H1 (cell line): ENCODE measurements around the gene HELT. TPM values are rescaled to one million over a fixed set of nuclear protein-coding genes. Genes with fewer than 3 reads are reported as not detected.

ENCODE experiments used
- CTCF ChIA-PET: fragments of 300-600 bp; sonication (Branson Sonifier 250); formaldehyde crosslinking; loops from one replicate; lab custom pipeline; 2021; ENCODE audit not compliant: partially characterized antibody; lab: Charles Lee
- POLR2A ChIA-PET: fragments of 300-600 bp; sonication (Branson Sonifier 250); formaldehyde crosslinking; loops from one replicate; lab custom pipeline; 2021; ENCODE audit warnings: inconsistent platforms; ENCODE audit not compliant: partially characterized antibody; lab: Charles Lee
- DNase-seq, 2 experiments: peaks; one replicate each; pipeline versions ENCODE4 v3.0.0 to v3.0.0-alpha.2; 2010 to 2022; ENCODE audit warnings: low spot score in 2 of 2, low read depth in 1 of 2, mixed read lengths in 1 of 2
- FAIRE-seq: peaks from 2 replicates; lab custom pipeline; 2011; peaks lifted over from hg19 to GRCh38; lab: Jason Lieb, UNC
- H2AFZ ChIP-seq: 2 replicates; pipeline ENCODE4 v1.8.1; 2012; ENCODE audit warnings: low read length, inconsistent platforms
- H2AK5ac ChIP-seq: 2 replicates; pipeline ENCODE4 v1.6.1; 2013; ENCODE audit warnings: low read depth, low read length
- H2BK120ac ChIP-seq: replicated peaks from 2 replicates; pipeline ENCODE3; 2013; ENCODE audit warnings: low read depth, low read length, inconsistent platforms
- H2BK12ac ChIP-seq: 2 replicates; pipeline ENCODE4 v1.6.1; 2013; ENCODE audit warnings: low read depth, low read length
- H2BK15ac ChIP-seq: 2 replicates; pipeline ENCODE4 v1.6.1; 2013; ENCODE audit warnings: low read length
- H2BK20ac ChIP-seq: 2 replicates; pipeline ENCODE4 v1.6.1; 2013; ENCODE audit warnings: low read length
- H2BK5ac ChIP-seq: 2 replicates; pipeline ENCODE4 v1.6.1; 2013; ENCODE audit warnings: low read depth, low read length
- H3K14ac ChIP-seq: 2 replicates; pipeline ENCODE4 v1.6.1; 2013; ENCODE audit warnings: inconsistent platforms; ENCODE audit not compliant: insufficient read length
- H3K18ac ChIP-seq: 2 replicates; pipeline ENCODE4 v1.6.1; 2013; ENCODE audit warnings: low read length; ENCODE audit errors: extremely low read depth
- H3K23ac ChIP-seq: 2 replicates; pipeline ENCODE4 v1.6.1; 2013; ENCODE audit warnings: inconsistent platforms; ENCODE audit not compliant: insufficient read length
- H3K23me2 ChIP-seq: 2 replicates; pipeline ENCODE4 v1.6.1; 2013; ENCODE audit warnings: low read depth, low read length
- H3K27ac ChIP-seq: 2 replicates; pipeline ENCODE4 v1.6.1; 2011; ENCODE audit warnings: low read depth, low read length, inconsistent platforms
- H3K27me3 ChIP-seq, 4 experiments: replicated peaks in 1 of 4; 1 replicate in 1 of 4; 2 replicates in 3 of 4; pipeline versions ENCODE4 v1.6.1 to v1.8.1; 2011 to 2013; ENCODE audit warnings: low read length in 3 of 4, mild to moderate bottlenecking in 3 of 4, inconsistent platforms in 2 of 4, mixed read lengths in 2 of 4, moderate library complexity in 1 of 4; ENCODE audit not compliant: control insufficient read depth in 3 of 4, insufficient read depth in 3 of 4; ENCODE audit errors: extremely low read depth in 1 of 4
- H3K36me3 ChIP-seq, 4 experiments: 2 replicates each; pipeline versions ENCODE4 v1.6.1 to v1.8.1; 2011 to 2013; ENCODE audit warnings: mild to moderate bottlenecking in 4 of 4, low read length in 3 of 4, moderate library complexity in 2 of 4, control low read depth in 1 of 4, inconsistent platforms in 1 of 4; ENCODE audit not compliant: insufficient read depth in 4 of 4, control insufficient read depth in 2 of 4
- H3K4ac ChIP-seq: replicated peaks from 2 replicates; pipeline ENCODE3; 2013; ENCODE audit warnings: low read length, low read depth, mixed read lengths, inconsistent platforms; ENCODE audit not compliant: insufficient read length
- H3K4me1 ChIP-seq, 4 experiments: replicated peaks in 1 of 4; 1 replicate in 1 of 4; 2 replicates in 3 of 4; pipeline versions ENCODE4 v1.6.1 to v1.8.1; 2011 to 2013; ENCODE audit warnings: low read length in 3 of 4, inconsistent platforms in 2 of 4, mixed read lengths in 1 of 4; ENCODE audit not compliant: insufficient read depth in 4 of 4, control insufficient read depth in 3 of 4
- H3K4me2 ChIP-seq, 2 experiments: 2 replicates each; pipeline versions ENCODE4 v1.6.1 to v1.8.1; 2011 to 2013; ENCODE audit warnings: low read depth in 2 of 2, low read length in 2 of 2, control low read depth in 1 of 2, inconsistent platforms in 1 of 2, mild to moderate bottlenecking in 1 of 2; ENCODE audit not compliant: insufficient read depth in 1 of 2
- H3K4me3 ChIP-seq, 4 experiments: fragments of 200-600, 300-600 bp in 1 of 4; sonication (generic), shearing (Covaris generic), sonication (Bioruptor Twin) in 1 of 4; 2 replicates each; pipeline versions ENCODE4 v1.5.1 to v1.8.1; 2011 to 2016; ENCODE audit warnings: low read length in 4 of 4, low read depth in 3 of 4, control low read depth in 2 of 4, inconsistent platforms in 2 of 4, mild to moderate bottlenecking in 2 of 4, mixed read lengths in 1 of 4, moderate library complexity in 1 of 4; ENCODE audit not compliant: insufficient read depth in 2 of 4; ENCODE audit errors: extremely low read depth in 1 of 4
- H3K56ac ChIP-seq: replicated peaks from 2 replicates; pipeline ENCODE3; 2013; ENCODE audit warnings: low read depth, mild to moderate bottlenecking, mixed read lengths, low read length, inconsistent platforms; ENCODE audit not compliant: insufficient read length
- H3K79me1 ChIP-seq: 2 replicates; pipeline ENCODE4 v1.6.1; 2013; ENCODE audit warnings: low read depth, low read length, control low read depth
- H3K79me2 ChIP-seq, 2 experiments: 2 replicates each; pipeline versions ENCODE4 v1.6.1 to v1.8.1; 2012 to 2013; ENCODE audit warnings: low read length in 2 of 2, mild to moderate bottlenecking in 2 of 2, inconsistent platforms in 1 of 2; ENCODE audit not compliant: insufficient read depth in 2 of 2, control insufficient read depth in 1 of 2
- H3K9ac ChIP-seq, 4 experiments: replicated peaks in 1 of 4; 1 replicate in 1 of 4; 2 replicates in 3 of 4; pipeline versions ENCODE4 v1.6.1 to v1.8.1; 2011 to 2013; ENCODE audit warnings: low read depth in 3 of 4, low read length in 3 of 4, control low read depth in 2 of 4, mild to moderate bottlenecking in 2 of 4, moderate library complexity in 2 of 4, inconsistent platforms in 1 of 4; ENCODE audit errors: extremely low read depth in 1 of 4
- H3K9me3 ChIP-seq, 2 experiments: 2 replicates each; pipeline versions ENCODE4 v1.6.1 to v1.8.1; 2012 to 2013; ENCODE audit warnings: mild to moderate bottlenecking in 2 of 2, moderate library complexity in 2 of 2, control low read depth in 1 of 2, inconsistent platforms in 1 of 2, low read depth in 1 of 2, low read length in 1 of 2, mixed read lengths in 1 of 2; ENCODE audit not compliant: insufficient read depth in 2 of 2
- H4K20me1 ChIP-seq, 2 experiments: replicated peaks in 1 of 2; 2 replicates each; pipeline versions ENCODE3 to v1.8.1; 2011 to 2013; ENCODE audit warnings: inconsistent platforms in 2 of 2, low read length in 2 of 2, mild to moderate bottlenecking in 1 of 2; ENCODE audit not compliant: insufficient read depth in 2 of 2, control insufficient read depth in 1 of 2
- H4K5ac ChIP-seq: 2 replicates; pipeline ENCODE4 v1.6.1; 2013; ENCODE audit warnings: low read length, low read depth, mixed read lengths, inconsistent platforms; ENCODE audit not compliant: insufficient read length
- H4K8ac ChIP-seq: 2 replicates; pipeline ENCODE4 v1.8.0; 2013; ENCODE audit warnings: mild to moderate bottlenecking, moderate library complexity, low read length, inconsistent platforms; ENCODE audit not compliant: insufficient read depth; ENCODE audit errors: extremely low read depth
- H4K91ac ChIP-seq: replicated peaks from 2 replicates; pipeline ENCODE3; 2013; ENCODE audit warnings: low read length, mixed read lengths, inconsistent platforms; ENCODE audit not compliant: insufficient read length
- ASH2L ChIP-seq: fragments of 200-600, 300-600 bp; sonication (generic); IDR thresholded peaks from one replicate; pipeline ENCODE4 v1.7.1; 2017; ENCODE audit warnings: low read length
- CBX5 ChIP-seq: fragments of 300-800, 300-1000 bp; sonication (generic); IDR thresholded peaks from 2 replicates; pipeline ENCODE4 v1.7.1; 2016; ENCODE audit warnings: antibody characterized with exemption, low read length, low read depth
- CEBPB ChIP-seq: IDR thresholded peaks from 2 replicates; pipeline ENCODE4 v1.6.1; 2012; ENCODE audit warnings: low read depth, low read length
- CHD2 ChIP-seq: IDR thresholded peaks from 2 replicates; pipeline ENCODE4 v1.6.1; 2012; ENCODE audit warnings: low read length, improper control_type of control experiment
- CTCF ChIP-seq, 3 experiments: IDR thresholded peaks; 1 replicate in 2 of 3; 2 replicates in 1 of 3; pipeline versions ENCODE4 v1.5.1 to v1.6.1; 2011; ENCODE audit warnings: low read length in 3 of 3, mild to moderate bottlenecking in 3 of 3, inconsistent platforms in 2 of 3, low read depth in 1 of 3, moderate library complexity in 1 of 3; ENCODE audit not compliant: insufficient read depth in 1 of 3; ENCODE audit errors: control extremely low read depth in 1 of 3
- NANOG ChIP-seq: IDR thresholded peaks from 2 replicates; pipeline ENCODE4 v1.6.1; 2011; ENCODE audit warnings: low read length, low read depth, mild to moderate bottlenecking, inconsistent platforms; ENCODE audit not compliant: insufficient read depth, poor library complexity, severe bottlenecking
- POLR2AphosphoS5 ChIP-seq: IDR thresholded peaks from 2 replicates; pipeline ENCODE4 v1.6.1; 2011; ENCODE audit warnings: low read depth, low read length
- SP4 ChIP-seq: IDR thresholded peaks from 2 replicates; pipeline ENCODE4 v1.6.1; 2012; ENCODE audit warnings: low read length, inconsistent platforms
- SUZ12 ChIP-seq: fragments of 200-600 bp; sonication (generic); IDR thresholded peaks from 2 replicates; pipeline ENCODE4 v1.6.1; 2012; ENCODE audit warnings: mild to moderate bottlenecking, inconsistent platforms, low read length, moderate library complexity, mixed read lengths
- TAF7 ChIP-seq: optimal IDR thresholded peaks from 2 replicates; pipeline ENCODE3; 2011; ENCODE audit warnings: low read depth, mild to moderate bottlenecking, inconsistent platforms, low read length, moderate library complexity, borderline replicate concordance
- WGBS, 2 experiments: shearing (Covaris generic) in 1 of 2; methylation state at CpG; one replicate each; pipeline versions ENCODE4 v1.1.6 to v1.1.7; 2013 to 2015; ENCODE audit warnings: low lambda C conversion rate in 2 of 2, mixed read lengths in 2 of 2, inconsistent platforms in 1 of 2, low coverage in 1 of 2, missing lambda C conversion rate in 1 of 2; ENCODE audit not compliant: insufficient replicate concordance in 2 of 2, insufficient coverage in 1 of 2, insufficient read length in 1 of 2; ENCODE audit errors: extremely low coverage in 1 of 2, missing lambda C conversion rate in 1 of 2; 5-methylcytosine and 5-hydroxymethylcytosine counted together
- polyA plus RNA-seq, 7 experiments: library from polyadenylated mRNA; depleted of rRNA in 3 of 7; stranded (reverse) in 5 of 7; unstranded in 2 of 7; fragments of >200 nt in 5 of 7; fragments of 200-250 nt in 2 of 7; gene quantifications; 1 replicate in 5 of 7; 2 replicates in 1 of 7; 4 replicates in 1 of 7; pipeline versions ENCODE4 v1.2.1 to v1.2.3, GENCODE V29; 2011 to 2013; ENCODE audit warnings: missing spikeins in 2 of 7, mixed read lengths in 2 of 7
- total RNA-seq: library from RNA; stranded (reverse); fragmentation: NEBNext Ultra II Directional; extraction: Animal tissue kit (Norgen Biotek cat#: 25700); gene quantifications from 2 replicates; pipeline ENCODE4 v1.2.1, GENCODE V29; 2021
- TF ChIP-seq, protein P1 (sequence below): IDR thresholded peaks from 2 replicates; pipeline ENCODE4 v1.6.1; 2011; ENCODE audit warnings: low read depth, mild to moderate bottlenecking, low read length; ENCODE audit not compliant: insufficient read depth

The HELT gene
- total and polyA plus RNA-seq, 2 of the 8 experiments (the other 6 are each of a cell fraction or from before 2014, with no cell fraction given) = 0.32 to 0.35 TPM

GRCh38 chr4:185002784-185003183, 15.5 kb upstream of the HELT start:
- no peak overlapping the region for H2BK15ac ChIP-seq
- ChIA-PET POLR2A (no interaction called here), CTCF (interaction anchor here (0.7 kb wide), 2 partner anchors 133 to 181 kb away, joined by 3 read pairs; no protein-coding TSS in a partner anchor)
- H2BK20ac ChIP-seq = no peak overlapping the region
- no peak overlapping the region for H3K4me2 ChIP-seq
- no peak overlapping the region for H3K23ac ChIP-seq
- 96% methylated on average over 9 of the region's 11 CpGs; no CpG with 5 or more reads in 1 of the 2 experiments for WGBS, 2 experiments
- no peak overlapping the region for H3K9ac ChIP-seq
- no peak overlapping the region for H3K56ac ChIP-seq
- H2BK5ac ChIP-seq = no peak overlapping the region
- FAIRE-seq (no peak), DNase-seq (no peak)
- no peaks in the 10 kb centered on the region for H4K20me1 ChIP-seq
- H3K23me2 ChIP-seq = peaks cover 5% of the 10 kb centered on the region; the same call in 1 of the 2 replicates
- H3K4ac ChIP-seq = no peak overlapping the region
- H2BK12ac ChIP-seq = no peak overlapping the region
- no peak overlapping the region for H3K14ac ChIP-seq
- H3K27me3 ChIP-seq = peaks cover 0 to 16% (median 14%) of the 10 kb centered on the region in 4 experiments; a peak in 6 of 7 replicates
- no peak overlapping the region for H3K27ac ChIP-seq
- H3K79me2 ChIP-seq = no peaks in the 10 kb centered on the region
- no peaks in the 10 kb centered on the region for H3K79me1 ChIP-seq
- no peak overlapping the region for H2AFZ ChIP-seq
- no peaks in the 10 kb centered on the region for H3K9me3 ChIP-seq
- no peak overlapping the region for H4K8ac ChIP-seq
- no peak overlapping the region for H3K4me3 ChIP-seq
- no peaks in the 10 kb centered on the region for H3K36me3 ChIP-seq
- H3K4me1 ChIP-seq = peaks cover 0 to 9% (median 5%) of the 10 kb centered on the region in 4 experiments; a peak in 3 of 7 replicates
- H3K18ac ChIP-seq = no peak overlapping the region
- no peak overlapping the region for H4K5ac ChIP-seq
- H2AK5ac ChIP-seq = no peak overlapping the region
- H2BK120ac ChIP-seq = no peak overlapping the region
- no peak overlapping the region for H4K91ac ChIP-seq
- TF ChIP-seq TAF7 = no peak
- no peak for TF ChIP-seq NANOG
- no peak for TF ChIP-seq SP4
- no peak for TF ChIP-seq SUZ12
- TF ChIP-seq, protein P1, sequence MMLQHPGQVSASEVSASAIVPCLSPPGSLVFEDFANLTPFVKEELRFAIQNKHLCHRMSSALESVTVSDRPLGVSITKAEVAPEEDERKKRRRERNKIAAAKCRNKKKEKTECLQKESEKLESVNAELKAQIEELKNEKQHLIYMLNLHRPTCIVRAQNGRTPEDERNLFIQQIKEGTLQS = no peak
- no peak for TF ChIP-seq CTCF (IDR thresholded peaks at IDR 0.05; ENCODE audit: control extremely low read depth in 1 of 3, insufficient read depth in 1 of 3, low read depth in 1 of 3, low read length in 3 of 3)
- no peak for TF ChIP-seq ASH2L
- TF ChIP-seq CEBPB = no peak
- TF ChIP-seq CHD2 = no peak
- TF ChIP-seq POLR2AphosphoS5 = no peak
- TF ChIP-seq CBX5 = no peak
